C4-2B (cell line): ENCODE results near the gene CTNNA2.

ENCODE experiments used
- ZFX ChIP-seq: fragments of 450-650 bp; IDR thresholded peaks from 2 replicates; pipeline ENCODE4 v1.6.1; 2017
- TF ChIP-seq, protein P1 (sequence below): fragments of 450-650 bp; conservative IDR thresholded peaks from 2 replicates; pipeline ENCODE4 v1.5.1; 2017; ENCODE audit warnings: mild to moderate bottlenecking

DNA sequence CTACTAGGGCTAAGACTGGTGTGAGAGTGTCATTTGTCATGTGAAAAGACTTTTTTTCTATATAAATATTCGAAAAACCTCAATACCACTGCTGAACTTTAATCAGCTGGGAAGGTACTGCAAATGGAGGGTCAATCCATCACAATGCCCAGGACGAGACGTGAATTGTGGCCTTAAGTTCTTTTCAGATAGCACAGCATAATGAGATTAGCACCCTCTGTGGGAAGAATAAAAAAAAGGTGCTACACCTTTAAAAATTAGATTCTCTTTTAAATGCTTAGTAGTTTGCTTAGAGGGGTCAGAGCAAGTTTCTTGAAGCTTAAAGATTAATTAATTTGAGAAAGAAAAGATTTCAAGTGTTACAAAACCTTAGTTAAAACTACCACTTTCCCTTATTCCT, 786.1 kb downstream of the CTNNA2 start:
- TF ChIP-seq, protein P1, sequence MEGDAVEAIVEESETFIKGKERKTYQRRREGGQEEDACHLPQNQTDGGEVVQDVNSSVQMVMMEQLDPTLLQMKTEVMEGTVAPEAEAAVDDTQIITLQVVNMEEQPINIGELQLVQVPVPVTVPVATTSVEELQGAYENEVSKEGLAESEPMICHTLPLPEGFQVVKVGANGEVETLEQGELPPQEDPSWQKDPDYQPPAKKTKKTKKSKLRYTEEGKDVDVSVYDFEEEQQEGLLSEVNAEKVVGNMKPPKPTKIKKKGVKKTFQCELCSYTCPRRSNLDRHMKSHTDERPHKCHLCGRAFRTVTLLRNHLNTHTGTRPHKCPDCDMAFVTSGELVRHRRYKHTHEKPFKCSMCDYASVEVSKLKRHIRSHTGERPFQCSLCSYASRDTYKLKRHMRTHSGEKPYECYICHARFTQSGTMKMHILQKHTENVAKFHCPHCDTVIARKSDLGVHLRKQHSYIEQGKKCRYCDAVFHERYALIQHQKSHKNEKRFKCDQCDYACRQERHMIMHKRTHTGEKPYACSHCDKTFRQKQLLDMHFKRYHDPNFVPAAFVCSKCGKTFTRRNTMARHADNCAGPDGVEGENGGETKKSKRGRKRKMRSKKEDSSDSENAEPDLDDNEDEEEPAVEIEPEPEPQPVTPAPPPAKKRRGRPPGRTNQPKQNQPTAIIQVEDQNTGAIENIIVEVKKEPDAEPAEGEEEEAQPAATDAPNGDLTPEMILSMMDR, result no peak
- TF ChIP-seq ZFX, result no peak
